HG02981 (cell line): Measurements from ENCODE around the gene TRAF7.

Experiments
- ATAC-seq: cut with Tn5 transposase; IDR thresholded peaks from one replicate; pipeline ENCODE4 v1.9.1; 2021; ENCODE audit warnings: mild to moderate bottlenecking, moderate library complexity; ENCODE audit not compliant: unreplicated experiment

Gene TRAF7

DNA sequence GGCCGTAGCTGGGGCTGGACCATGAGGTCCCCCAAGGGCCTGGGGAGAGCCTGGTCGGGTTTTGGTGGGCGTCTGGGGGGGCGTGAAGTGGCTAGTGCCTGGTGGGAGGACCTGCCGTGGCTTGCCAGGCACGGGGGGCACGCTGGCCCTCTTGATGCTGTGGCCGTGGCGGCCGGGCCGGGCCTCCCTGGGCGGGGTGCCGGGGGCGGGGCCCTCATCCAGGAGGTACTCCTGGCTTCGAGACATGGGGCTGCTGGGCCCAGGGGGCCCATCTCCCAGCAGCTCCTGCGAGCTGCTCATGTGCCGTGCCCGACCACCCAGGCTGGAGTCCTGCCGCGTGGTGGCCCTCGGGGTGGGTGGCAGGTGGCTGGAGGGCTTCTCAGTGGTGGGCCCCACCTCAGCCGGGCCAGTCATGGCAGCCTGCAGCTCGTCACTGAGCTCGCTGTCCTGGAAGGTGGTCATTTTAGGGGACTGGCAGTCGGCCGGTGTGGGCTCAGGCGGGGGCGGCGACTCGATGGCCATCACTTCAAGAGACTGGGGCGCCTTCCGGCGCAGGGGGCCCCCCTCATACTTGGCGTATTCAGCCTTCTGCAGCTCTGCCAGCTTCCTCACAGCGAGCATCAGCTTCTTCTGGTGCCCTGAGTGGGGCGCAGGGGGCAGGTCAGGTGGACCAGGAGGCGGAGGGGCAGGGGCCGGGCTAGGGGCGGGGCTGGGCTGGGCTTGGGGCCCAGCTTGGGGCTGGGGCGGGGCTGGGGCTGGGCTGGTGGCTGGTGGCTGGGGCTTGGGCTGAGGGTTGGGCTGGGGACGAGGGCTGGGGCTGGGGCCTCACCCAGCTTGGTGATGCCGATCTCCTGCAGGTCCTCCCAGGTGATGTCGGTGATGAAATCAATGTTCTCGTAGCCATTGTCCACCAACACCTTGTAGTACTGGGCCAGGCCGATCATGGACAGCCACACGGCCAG, 25.7 kb downstream of the TRAF7 start:
- no peak for ATAC-seq

DNA sequence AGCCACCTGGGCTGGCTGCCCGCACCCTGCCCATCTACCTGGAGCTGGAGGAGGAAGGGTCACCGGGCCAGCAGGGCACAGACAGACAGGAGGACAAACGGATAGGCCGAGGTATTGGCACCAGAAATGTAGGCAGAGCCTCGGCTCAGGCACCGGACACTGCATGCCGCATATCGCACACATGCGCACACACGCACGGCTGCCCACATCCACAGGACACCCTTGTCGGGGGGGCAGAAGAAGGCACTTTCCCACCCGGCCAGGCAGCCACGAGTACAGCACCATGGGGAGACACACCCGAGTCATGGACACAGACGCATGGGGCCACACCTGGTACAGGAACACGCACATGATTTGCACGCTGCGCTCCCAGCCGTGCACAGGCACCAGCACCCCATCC, 26.4 kb downstream of the TRAF7 start:
- ATAC-seq = no peak

DNA sequence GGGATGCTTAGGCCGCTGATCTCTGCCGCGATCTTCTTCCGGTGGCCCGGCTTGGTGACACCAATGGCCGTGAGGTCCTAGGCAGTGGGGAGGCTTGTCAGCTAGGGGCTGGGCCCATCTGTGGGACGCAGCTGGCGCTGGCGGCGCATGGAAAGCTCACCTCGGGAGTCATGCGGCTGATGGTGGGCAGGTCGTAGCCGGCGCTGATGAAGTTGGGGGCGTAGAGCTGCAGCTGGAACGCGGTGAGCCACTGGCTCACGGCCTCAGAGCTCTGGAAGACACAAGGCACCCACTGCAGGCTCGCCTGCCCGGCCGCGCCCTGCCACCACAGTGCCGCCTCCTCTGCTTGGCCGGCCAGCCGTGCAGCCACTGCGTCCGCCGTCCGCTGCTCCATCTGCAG, 28.1 kb downstream of the TRAF7 start:
- no peak for ATAC-seq

DNA sequence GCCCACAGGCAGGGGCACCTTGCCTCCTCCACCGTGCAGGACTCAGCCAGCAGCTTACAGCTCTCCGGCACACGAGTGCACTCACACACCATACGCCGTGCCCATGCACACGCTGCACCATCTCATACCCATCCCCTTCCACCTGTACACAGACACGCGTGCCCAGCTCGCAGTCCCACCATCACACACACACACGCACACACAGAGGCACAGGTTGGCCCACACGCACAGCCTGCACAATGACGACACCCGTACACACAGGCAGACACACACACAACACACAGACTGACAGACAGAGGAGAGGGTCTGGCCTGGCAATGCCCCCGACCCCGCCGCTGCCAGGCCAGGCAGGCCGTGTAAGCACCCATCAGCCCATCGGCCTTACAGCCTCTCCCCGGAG, 28.8 kb downstream of the TRAF7 start:
- no peak for ATAC-seq

DNA sequence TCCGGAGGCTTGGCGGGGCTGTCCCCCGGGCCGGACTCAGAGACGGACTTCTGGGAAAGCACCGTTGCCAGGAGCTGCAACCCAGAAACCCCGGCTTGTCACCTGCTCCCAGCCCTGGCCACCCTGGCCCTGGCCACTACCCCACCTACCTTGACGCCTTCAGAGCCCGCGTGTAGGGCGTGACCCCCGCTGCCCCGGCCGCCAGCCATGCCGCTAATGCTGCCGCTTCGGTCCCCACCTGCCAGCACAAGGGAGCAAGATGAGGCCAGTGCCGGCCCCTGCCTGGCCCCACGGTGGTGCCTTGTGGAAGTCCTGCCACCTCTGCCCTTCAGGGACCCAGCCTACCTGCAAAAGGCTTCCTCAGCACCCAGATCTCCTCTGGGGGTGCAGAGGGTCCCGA, 29.4 kb downstream of the TRAF7 start:
- ATAC-seq = no peak

DNA sequence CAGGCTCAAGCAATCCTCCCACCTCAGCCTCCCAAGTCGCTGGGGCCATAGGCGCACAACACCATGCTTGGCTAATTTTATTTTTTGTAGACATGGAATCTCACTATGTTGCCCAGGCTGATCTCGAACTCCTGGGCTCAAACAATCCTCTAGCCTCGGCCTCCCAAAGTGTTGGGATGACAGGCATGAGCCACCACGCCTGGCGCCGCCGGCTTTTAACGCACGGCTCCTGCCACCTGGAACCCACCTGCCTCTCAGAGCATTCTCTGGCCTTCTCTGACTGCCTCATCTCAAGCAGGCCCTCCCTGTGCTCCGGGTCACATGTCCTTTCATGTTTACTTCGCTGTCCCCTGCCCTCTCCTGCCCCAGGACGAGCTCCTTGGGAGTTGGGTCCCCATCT, 30.5 kb downstream of the TRAF7 start:
- ATAC-seq = no peak

DNA sequence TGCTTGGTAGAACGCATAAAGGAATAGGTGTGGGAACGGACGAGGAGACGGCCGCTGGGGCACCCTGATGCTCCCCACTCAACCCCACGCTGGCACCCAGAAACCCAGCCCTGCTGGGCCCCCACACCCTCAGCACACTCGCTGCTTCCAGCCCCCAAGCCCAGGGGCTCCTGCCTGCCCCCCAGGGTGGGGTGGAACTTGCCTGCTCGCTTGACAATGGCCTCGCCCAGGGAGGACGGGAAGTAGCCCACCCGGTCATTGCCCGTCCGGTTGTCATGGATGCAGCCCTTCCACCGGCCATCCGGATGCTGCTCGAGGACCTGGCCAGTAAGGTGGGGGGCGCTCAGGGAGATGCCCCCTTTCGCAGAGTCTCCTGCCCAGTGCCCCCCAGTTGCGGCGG, 30.9 kb downstream of the TRAF7 start:
- ATAC-seq = no peak

DNA sequence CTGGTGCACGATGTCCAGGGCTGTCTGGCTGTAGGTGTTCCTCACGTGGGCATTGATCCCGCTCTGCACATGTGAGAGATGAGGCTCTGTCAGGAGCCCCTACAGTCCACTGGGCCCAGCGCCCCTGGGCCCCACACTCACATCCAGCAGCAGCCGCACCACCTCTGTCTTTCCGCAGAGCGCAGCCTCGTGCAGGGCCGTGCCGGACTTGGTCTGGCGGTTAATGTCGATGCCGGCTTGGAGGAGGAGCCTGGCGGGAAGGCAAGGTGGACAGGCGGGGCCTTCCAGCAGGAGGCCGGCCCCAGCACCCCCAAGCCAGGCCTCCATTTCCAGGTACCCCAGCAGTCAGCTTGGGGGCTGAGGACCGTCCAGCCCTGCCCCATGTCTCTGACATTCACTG, 31.6 kb downstream of the TRAF7 start:
- ATAC-seq = no peak

DNA sequence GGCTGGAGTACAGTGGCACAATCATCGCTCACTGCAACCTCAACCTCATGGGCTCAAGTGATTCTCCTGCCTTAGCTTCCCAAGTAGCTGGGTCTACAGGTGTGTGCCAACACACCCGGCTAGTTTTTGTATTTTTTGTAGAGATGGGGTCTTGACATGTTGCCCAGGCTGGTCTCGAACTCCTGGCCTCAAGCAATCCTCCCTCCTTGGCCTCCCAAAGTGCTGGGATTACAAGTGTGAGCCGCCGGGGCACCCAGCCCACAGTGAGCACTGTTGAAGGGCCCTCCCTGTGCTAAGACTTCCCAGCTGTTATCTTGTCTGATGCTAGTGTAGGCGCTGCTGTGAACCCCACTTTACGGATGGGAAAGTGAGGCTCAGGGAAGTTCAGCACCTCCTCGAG, 32.8 kb downstream of the TRAF7 start:
- no peak for ATAC-seq

DNA sequence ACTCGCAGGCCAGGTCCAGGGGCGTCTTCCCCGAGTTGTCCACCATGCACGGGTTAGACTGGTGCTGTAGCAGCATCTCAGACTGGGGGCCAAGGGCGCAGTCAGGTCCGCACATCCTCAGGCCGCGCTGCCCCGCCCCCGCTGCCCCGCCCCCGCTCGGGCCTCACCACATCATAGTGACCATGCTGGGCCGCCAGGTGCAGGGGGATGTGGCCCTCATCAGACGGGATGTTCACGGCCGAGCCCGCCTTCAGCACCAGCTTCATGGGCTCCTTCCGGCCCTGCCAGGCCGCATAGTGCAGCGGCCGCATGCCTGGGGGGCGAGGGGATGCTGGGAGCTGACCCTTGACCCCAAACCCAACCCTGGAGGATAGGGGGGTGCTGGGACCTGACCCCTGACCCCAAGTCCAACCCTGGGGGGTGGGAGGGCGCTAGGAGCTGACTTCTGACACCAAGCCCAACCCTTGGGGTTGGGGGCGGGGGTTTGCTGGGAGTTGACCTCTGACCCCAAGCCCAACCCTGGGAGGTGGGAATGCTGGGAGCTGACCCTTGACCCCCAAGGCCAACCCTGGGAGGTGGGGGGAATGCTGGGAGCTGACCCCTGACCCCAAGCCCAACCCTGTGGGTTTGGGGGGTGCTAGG, 33.8 kb downstream of the TRAF7 start:
- no peak for ATAC-seq

DNA sequence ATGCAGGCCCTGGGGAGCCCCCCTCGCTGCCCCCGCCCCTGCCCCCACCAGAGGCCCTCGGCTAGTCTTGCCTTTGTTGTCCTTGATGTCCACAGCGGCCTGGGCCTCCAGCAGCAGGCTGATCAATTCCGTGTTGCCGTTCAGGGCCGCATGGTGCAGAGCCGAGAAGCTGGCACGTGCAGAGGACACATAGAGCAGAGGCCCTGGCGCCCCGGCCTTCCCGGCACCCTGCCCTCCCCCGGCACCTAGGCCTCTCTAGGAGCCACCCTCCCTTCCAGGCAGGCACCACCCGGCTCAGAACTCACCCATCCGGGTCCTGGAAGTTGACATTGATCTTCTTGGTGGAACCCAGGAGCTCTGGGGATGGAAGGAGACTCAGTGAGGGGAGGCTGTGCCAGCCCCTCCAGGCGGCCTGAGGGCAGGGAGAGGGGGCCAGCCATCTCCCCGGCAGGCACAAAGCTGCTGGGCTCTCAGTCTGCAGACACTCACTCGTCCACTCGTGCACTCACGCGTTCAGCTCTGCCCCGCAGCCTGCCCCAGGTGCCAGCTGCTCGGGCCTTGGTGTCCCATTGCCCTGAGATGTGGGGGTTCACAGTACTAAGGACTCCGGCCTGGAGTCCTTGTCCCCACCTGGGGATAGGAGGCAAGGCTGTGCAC, 34.5 kb downstream of the TRAF7 start:
- no peak for ATAC-seq

DNA sequence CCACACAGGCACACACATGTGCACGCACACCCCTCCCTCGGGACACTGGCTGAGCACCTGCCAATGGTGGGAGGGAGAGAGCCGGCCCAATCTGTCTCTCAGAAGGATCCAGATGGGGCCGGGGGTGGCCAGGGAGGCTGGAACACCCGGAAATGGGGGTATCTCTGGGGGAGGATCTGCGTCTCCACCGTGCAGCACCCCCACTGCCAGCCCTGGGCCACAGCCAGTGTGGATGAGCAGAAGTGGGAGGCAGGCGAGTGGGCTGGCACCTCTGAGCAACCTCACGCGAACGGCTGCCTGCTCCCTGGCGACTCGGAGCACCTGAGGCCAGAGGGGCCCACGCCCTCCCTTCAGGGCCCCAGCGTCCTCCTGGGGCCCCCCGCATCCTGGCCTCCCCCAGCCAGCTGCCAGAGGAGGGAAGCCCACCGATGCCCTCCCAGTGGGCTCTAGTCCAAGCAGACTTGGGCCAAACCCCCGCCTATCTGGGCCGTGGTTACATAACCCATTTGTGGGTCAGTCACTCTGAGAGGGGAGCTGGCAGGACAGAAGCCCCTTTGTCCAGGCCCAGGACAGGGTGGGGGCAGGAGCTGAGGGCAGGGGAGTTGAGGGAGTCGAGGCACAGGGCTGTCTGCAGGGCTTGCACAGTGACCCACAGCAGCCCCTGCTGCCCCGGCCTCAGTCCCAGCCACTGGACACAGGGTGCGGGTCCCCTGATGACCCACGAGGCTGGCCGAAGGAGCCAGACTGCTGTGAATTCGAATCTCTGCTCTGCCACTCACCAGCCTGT, 35.3 kb downstream of the TRAF7 start:
- ATAC-seq = no peak

DNA sequence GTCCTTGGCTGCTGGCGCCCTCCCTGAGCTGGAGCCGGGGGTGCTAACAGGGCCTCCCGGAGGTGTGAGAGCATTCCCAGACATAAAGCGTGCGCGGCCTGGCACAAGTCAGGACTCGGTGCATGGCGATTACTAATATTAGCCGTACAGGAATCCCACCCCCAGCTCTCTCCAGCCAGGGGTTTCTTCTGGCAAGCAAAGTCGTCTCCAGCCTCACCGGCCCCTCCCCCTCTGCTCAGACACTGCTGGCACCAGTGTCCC, 35.8 kb downstream of the TRAF7 start:
- ATAC-seq = no peak

DNA sequence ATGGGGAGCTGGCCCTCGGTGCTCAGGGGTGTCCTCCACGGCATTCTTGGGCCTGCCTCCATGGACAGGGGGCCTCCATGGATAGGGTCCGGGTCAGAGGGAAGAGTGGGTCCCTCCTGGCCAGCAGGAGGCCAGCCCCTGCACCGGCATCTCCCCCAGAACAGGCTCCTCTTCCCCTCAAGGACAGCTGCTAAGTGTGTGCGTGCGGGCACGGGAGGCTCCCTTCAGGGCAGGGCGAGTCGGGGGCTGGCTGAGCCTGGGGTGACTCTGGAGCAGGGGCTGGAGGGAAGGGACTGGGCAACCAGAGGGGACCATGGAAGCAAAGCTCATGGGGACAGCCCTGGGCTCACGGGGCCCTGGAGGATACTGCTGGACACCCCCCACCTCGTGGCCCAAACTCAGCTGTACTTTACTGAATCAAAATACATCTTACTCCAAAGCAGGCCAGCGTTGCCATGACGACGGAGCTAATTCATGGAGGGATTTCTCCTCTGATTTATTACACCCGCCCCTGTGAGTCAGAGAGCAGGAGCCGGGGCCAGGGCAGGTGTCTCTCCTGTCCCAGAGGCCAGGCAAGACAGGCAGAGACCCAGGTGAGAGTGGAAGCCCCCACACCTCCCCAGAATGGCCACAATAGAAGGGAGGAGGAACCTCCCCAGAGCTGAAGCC, 38.7 kb downstream of the TRAF7 start:
- no peak for ATAC-seq

DNA sequence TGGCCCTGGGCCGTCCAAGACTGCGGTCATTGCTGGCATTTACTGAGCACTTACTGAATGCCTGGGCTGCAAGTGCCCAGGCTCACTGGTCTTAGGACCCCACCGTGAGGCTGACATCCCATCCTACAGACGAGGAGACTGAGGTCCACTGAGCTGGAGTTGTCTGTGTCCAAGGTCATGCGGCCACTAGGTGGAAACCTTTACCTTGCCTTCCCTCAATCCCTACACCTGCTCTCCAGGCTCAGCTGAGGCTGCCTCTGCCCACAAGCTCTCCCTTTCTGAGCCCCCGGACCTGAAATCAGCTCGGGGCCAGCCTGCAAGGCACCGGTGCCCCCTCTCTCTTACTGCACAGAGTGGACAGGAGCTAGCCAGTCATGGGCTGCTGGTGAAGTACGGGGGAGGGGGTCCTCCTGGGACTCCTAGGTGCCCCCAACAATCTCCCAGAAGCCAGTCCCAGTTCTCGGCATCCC, 39.3 kb downstream of the TRAF7 start:
- ATAC-seq = no peak

DNA sequence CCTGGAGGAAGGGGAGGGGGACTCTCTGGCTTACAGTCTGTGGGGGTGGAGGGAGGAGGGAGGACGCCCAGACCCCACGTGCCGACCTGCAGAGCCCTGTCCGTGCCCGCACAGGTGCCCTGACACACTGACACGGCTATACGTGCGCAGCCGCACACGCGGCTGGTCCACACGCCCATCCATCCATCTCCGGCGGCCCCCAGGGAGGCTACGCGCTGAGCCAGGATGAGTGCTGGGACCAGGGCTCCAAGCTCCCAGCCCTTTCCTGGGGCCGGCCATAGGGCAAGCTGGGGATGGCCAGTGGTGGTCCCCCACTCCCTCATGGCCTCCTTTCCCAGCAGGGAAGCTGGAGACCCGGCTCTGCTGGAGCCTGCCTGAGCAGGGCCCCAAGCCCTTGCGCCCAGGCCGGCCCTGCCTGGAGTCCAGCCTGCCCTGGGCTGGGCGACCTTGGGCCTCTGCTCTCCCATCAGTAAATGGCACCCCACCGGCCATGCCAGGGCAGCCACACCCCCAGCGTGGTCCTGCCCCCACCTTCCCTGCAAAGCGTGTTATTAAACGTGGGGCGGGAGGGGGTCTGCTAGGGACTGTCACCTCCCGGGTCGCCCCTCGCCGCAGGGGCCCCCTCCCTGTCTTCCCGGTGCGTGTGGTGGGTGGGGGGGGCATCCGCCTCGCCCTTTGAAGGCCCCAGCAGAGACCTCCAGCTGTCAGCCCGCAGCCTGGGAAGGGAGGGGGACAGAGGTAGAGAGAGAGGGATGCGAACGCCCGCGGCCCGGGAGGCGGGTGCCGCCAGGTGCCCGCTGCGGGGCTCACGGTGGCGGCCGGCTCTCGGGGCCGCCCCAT, 40.0 kb downstream of the TRAF7 start:
- ATAC-seq = no peak

DNA sequence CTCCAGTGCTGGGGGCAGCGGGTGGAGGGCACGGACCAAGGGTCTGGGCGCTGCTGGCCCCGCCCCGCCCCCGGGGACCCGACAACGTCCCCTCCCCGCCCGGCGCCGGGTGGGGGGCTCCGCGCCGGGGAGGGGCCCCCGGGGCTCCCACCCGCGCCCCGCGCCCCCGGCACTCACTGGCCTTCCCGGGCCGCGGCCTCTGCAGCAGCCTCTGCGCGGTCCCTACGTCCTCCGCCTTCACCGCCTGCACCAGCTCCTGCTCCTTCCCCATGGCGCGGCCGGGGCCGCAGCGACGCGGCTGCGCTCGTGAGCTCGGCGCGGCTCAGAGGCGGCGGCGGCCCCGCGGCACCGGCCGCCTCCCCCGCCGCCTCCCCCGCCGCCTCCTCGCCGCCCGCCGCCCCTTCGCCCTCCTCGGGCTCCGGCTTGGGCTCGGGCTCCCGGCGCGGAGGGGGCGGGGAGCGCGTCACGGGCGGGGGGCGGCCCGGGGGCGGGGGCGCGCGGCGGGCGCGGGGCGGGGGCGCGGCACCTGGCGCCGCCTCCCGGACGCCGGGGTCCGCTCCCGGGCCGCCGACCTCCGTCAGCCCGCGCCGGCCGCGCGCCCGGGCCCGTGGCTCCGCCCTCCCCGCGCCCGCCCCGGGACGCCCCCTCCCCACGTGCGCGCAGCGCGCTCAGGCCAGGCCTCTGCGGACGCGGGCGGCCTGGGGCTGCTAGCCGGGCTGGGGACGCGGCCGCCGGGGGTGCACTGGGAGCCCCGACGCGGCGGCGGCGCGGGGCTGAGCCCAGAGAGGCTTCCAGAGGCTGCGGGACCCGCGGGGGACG, 40.8 kb downstream of the TRAF7 start, which contains the start of gene CASKIN1:
TSS of gene CASKIN1 (minus strand) at position 444 of the 819 bp plus-strand sequence. CDS start at position 271, 173 bp downstream.
- ATAC-seq = no peak

DNA sequence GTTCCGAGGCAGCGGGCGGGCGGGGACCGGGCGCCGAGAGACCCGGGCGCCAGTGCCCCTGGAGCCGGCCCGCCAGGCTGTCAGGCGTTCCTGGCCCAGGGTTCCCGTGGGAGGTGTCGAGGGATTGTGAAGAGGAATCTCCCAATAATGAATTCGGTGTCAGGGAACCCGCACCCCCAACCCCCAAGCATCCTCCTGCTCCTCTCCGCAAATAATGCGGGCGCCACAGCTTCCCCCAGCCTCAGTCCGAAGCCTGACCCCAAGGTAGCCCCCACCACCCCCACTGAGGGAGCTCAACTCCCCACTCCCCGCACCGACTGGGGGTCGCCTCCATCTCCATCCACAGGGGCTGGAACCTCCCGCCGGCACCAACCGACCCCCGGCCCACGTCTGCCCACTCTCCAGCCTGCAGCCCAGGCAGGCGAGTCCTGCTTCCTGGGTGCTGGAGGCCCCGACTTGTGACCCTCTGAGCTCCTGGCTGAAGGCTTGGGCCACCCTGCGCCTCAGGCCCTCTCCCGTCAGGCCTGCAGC, 41.5 kb downstream of the TRAF7 start:
- ATAC-seq = no peak

DNA sequence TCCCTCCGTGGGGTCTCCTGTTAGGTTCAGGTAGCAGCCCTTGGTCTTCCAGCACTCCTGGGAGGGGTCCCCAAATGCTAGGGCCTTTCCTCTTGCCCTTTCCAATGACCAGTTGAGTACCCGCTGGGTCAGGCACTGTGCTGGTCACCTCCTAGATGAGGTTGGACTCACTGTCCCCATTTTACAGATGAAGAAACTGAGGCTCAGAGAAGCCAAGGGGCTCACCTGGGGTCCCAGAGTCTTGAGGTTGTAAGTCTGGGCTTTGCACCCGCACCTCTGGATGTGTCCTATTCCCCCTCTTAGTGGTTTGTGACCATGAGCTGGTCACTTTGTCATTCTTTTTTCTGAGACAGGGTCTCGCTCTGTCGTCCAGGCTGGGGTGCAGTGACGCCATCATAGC, 42.2 kb downstream of the TRAF7 start:
- no peak for ATAC-seq
